RWPE1 (cell line): ENCODE data around the gene TSPAN5.

Experiments used
- CTCF ChIA-PET: fragments of 350-600 bp; sonication (Branson Sonifier 250); formaldehyde crosslinking; extraction: SDS; loops from one replicate; lab custom pipeline; 2021; lab: Yijun Ruan, JAX
- POLR2A ChIA-PET: fragments of 400-600 bp; formaldehyde crosslinking; extraction: SDS; loops from one replicate; lab custom pipeline; 2020; ENCODE audit warnings: antibody characterized with exemption; ENCODE audit not compliant: low non-redundant PET; lab: Yijun Ruan, JAX
- DNase-seq: peaks from one replicate; pipeline ENCODE4 v3.0.0; 2012; ENCODE audit warnings: low spot score
- H3K27ac ChIP-seq: fragments of 450-650 bp; 2 replicates; pipeline ENCODE4 v1.5.1; 2017
- TF ChIP-seq, protein P1 (sequence below): fragments of 450-650 bp; conservative IDR thresholded peaks from 2 replicates; pipeline ENCODE4 v1.5.1; 2017; ENCODE audit warnings: low read depth, mild to moderate bottlenecking

The TSPAN5 gene

DNA sequence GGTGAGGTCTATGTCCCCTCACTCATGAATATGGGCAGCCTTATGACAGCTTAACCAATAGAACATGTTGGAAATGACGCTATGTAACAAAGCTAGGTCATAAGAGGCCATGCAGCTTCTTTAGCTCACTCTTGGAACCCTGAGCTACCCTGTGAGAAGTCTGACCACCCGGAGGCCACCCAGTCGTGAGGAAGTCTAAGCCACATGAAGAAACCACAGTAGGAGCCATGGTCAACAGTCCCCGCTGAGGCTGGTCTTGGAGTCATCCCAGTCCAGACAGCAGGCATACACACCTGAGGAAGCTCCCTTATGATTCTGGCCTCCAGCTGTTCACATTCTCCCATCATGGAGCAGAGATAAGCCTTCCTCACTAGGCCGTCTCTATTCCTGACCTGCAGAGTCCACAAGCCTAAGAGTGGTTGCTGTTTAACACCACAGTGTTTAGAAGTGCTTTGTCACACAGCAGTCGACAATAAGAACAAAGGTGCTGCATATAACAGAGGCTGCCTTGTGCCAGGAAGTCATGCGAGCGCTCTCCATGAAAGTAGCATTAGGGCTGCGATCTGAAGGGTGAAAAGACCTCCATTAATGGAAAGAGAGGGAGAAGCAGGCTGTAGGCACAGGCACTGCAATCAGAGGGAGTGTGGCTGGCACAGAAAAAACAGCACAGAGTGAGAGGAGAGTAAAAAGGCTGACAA is 38.2 kb downstream of the TSPAN5 start:
- TF ChIP-seq, protein P1, sequence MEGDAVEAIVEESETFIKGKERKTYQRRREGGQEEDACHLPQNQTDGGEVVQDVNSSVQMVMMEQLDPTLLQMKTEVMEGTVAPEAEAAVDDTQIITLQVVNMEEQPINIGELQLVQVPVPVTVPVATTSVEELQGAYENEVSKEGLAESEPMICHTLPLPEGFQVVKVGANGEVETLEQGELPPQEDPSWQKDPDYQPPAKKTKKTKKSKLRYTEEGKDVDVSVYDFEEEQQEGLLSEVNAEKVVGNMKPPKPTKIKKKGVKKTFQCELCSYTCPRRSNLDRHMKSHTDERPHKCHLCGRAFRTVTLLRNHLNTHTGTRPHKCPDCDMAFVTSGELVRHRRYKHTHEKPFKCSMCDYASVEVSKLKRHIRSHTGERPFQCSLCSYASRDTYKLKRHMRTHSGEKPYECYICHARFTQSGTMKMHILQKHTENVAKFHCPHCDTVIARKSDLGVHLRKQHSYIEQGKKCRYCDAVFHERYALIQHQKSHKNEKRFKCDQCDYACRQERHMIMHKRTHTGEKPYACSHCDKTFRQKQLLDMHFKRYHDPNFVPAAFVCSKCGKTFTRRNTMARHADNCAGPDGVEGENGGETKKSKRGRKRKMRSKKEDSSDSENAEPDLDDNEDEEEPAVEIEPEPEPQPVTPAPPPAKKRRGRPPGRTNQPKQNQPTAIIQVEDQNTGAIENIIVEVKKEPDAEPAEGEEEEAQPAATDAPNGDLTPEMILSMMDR = no peak
- CTCF ChIA-PET = no interaction called here
- no peak for DNase-seq
- no peak overlapping the region for H3K27ac ChIP-seq
- POLR2A ChIA-PET = no interaction called here

DNA sequence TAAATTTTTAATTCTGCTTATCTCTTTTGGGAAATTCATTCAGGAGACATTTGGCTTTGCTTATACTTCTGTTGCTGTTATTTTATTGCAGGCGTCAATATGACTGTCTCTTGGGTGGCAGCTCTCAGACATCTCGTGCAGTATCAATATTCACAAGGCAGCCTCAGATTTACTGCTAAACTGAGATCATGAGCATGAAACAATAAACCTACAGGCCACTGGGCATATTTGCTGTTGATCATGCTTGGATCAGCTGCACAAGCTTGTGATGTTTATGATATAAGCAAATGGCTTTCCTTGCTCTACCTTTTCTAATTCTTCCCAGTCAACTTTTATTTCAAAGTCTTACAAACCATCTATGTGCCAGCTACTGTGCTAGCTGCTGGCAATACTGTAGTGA is 39.2 kb downstream of the TSPAN5 start:
- H3K27ac ChIP-seq = no peak overlapping the region
- TF ChIP-seq, protein P1 = no peak
- DNase-seq = no peak
- ChIA-PET POLR2A (no interaction called here), CTCF (no interaction called here)

DNA sequence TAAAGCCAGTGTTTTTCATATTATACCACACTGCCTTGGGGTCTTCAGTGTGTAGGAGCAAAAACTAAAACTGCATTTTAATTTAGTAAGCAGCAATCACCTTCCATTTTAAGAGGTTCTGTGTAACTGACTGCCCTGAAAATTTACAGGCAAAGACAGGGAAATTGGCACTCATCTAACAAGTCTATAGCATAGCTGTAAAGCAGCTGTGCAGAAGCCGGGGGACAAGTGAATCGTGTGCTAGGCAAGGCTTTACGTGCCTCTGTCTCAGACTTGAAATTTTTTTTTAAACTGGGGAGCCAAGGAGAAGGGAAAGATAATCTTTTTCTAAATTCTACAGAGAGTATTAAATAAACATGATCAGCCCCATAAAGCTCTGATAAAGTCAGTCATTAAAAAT is 39.7 kb downstream of the TSPAN5 start:
- TF ChIP-seq, protein P1 = no peak
- CTCF ChIA-PET = no interaction called here
- DNase-seq = no peak
- no peak overlapping the region for H3K27ac ChIP-seq
- POLR2A ChIA-PET = no interaction called here

DNA sequence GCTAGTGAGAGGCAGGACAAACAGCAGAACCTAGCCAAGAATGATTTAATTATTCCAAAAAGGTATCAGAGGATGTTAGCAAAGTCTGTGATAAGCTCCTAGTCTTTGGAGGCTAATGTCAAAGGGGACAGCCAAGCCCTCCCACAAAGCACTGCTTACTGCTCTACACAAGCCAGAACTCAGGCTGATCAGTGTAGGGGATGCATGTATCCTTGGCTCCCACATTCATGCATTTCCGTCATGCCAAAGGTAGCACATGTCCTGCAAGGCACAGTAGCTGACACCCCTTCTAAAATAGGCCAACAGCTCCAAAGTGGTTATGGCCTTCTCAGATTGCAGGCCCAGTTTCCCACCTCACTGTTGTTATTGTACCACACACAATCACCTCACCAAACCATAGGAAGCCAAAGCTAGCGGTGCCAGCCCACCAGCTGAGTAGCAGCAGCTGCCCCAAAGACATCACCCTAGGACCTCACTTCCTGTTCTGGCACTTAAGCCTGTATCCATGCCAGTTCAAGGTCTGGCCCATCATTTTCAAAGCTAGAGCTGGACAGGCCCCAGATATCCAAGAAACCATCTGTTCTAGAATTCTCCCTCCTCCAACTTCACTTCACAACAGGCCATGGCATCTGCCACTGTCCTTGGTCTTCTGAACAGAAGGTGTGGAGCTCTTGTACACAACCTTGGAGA is 40.9 kb downstream of the TSPAN5 start:
- no peak for DNase-seq
- H3K27ac ChIP-seq = no peak overlapping the region
- CTCF ChIA-PET = interaction anchor here (0.6 kb wide), 1 partner anchor 143 kb away, joined by 3 read pairs; no protein-coding TSS in a partner anchor
- TF ChIP-seq, protein P1 = no peak
- POLR2A ChIA-PET = no interaction called here

DNA sequence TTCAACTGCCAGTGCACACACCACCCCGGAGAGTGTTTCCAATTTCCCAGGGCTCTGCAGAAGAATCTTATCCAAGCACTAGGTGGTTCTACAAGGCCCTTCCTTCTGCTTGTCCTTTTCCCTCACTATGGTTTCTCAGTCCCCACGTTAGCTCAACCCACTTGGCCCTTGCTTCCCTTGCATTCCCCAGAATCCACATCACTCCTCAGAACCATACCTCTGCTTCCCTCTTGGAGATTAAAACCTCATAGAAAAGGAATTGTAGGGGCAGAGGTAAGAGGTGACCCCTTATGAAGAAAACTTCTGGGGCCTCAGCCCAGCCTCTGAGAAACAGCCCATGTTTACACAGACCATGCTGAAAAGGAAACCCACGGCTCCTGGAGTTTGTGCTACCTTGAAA is 42.4 kb downstream of the TSPAN5 start:
- TF ChIP-seq, protein P1 = no peak
- no peak overlapping the region for H3K27ac ChIP-seq
- no peak for DNase-seq
- ChIA-PET CTCF (no interaction called here), POLR2A (no interaction called here)

DNA sequence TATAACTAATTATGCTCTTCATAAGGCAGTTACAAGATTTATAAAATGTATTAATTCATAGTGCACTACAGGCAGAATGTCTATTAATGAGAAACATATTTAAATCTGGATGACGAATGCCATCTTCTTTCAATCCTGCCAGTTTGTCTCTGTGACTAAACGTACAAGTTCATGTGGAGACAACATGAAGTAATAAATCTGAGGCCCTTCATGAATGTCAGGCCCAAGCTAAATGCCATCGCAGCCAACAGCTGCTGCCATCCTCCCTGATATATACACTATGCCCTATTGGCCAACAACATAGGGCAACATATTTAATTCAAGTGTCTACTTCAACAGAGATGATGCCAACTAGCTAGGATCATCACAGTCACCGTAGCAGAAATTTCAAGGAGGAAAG is 43.7 kb downstream of the TSPAN5 start:
- TF ChIP-seq, protein P1 = no peak
- H3K27ac ChIP-seq = no peak overlapping the region
- ChIA-PET POLR2A (no interaction called here), CTCF (no interaction called here)
- no peak for DNase-seq
